Neural cell (in vitro differentiated cells): Measurements from ENCODE around the gene HMCES. TPM values are rescaled to one million over a fixed set of nuclear protein-coding genes. Genes with fewer than 3 reads are reported as not detected.

Experiments
- H2AFZ ChIP-seq: fragments of 200-600, 300-800 bp; sonication (generic), shearing (Covaris generic); 2 replicates; pipeline ENCODE4 v1.6.0; 2014; ENCODE audit warnings: low read depth, mild to moderate bottlenecking, antibody characterized with exemption, low read length, moderate library complexity
- H3F3A ChIP-seq: fragments of 200-600 bp; shearing (Covaris generic); 2 replicates; pipeline ENCODE4 v1.6.1; 2016; ENCODE audit warnings: mild to moderate bottlenecking, moderate library complexity, mixed read lengths, antibody characterized with exemption, low read length; ENCODE audit not compliant: insufficient read depth, poor library complexity, severe bottlenecking
- H3K27ac ChIP-seq: fragments of 200-600, 300-800 bp; sonication (generic), shearing (Covaris generic); 2 replicates; pipeline ENCODE4 v1.5.1; 2014; ENCODE audit warnings: mild to moderate bottlenecking, low read length, moderate library complexity
- H3K27me3 ChIP-seq: fragments of 300-800, 200-600 bp; sonication (generic), shearing (Covaris generic); 2 replicates; pipeline ENCODE4 v1.6.0; 2014; ENCODE audit warnings: mild to moderate bottlenecking, low read depth, low read length, moderate library complexity; ENCODE audit not compliant: insufficient read depth
- H3K36me3 ChIP-seq: fragments of 300-800, 200-600 bp; sonication (generic), shearing (Covaris generic); 2 replicates; pipeline ENCODE4 v1.5.1; 2014; ENCODE audit warnings: mild to moderate bottlenecking, antibody characterized with exemption, low read length, moderate library complexity; ENCODE audit not compliant: insufficient read depth
- H3K4me2 ChIP-seq: fragments of 300-800, 200-600 bp; sonication (generic), shearing (Covaris generic); 2 replicates; pipeline ENCODE4 v1.6.0; 2014; ENCODE audit warnings: mild to moderate bottlenecking, low read length
- H3K4me3 ChIP-seq: fragments of 300-800, 200-600 bp; sonication (generic), shearing (Covaris generic); 2 replicates; pipeline ENCODE4 v1.5.1; 2014; ENCODE audit warnings: mild to moderate bottlenecking, low read length, moderate library complexity
- H3K79me2 ChIP-seq: fragments of 200-600 bp; shearing (Covaris generic); replicated peaks from 2 replicates; pipeline ENCODE4 v1.6.0; 2014; ENCODE audit warnings: mild to moderate bottlenecking, low read length, moderate library complexity; ENCODE audit not compliant: insufficient read depth
- H3K9ac ChIP-seq: fragments of 300-800, 200-600 bp; sonication (generic), shearing (Covaris generic); 2 replicates; pipeline ENCODE4 v1.6.1; 2016; ENCODE audit warnings: mild to moderate bottlenecking, low read length, mixed read lengths
- H3K9me2 ChIP-seq: fragments of 200-600 bp; shearing (Covaris generic); 2 replicates; pipeline ENCODE4 v1.6.1; 2016; ENCODE audit warnings: mild to moderate bottlenecking, low read length, mixed read lengths; ENCODE audit not compliant: insufficient read depth
- H3K9me3 ChIP-seq: fragments of 200-600, 300-800 bp; sonication (generic), shearing (Covaris generic); 2 replicates; pipeline ENCODE4 v1.6.1; 2016; ENCODE audit warnings: mild to moderate bottlenecking, mixed run types, low read length, moderate library complexity, mixed read lengths
- H4K20me1 ChIP-seq: fragments of 200-600 bp; shearing (Covaris generic); 2 replicates; pipeline ENCODE4 v1.6.1; 2016; ENCODE audit warnings: mild to moderate bottlenecking, mixed run types; ENCODE audit not compliant: insufficient read depth
- EP300 ChIP-seq: fragments of 450-650 bp; conservative IDR thresholded peaks from 2 replicates; pipeline ENCODE4 v1.6.1; 2014; ENCODE audit warnings: antibody characterized with exemption, mild to moderate bottlenecking, moderate library complexity; ENCODE audit not compliant: poor library complexity, severe bottlenecking
- EZH2 ChIP-seq: fragments of 200-600, 300-800 bp; shearing (Covaris generic), sonication (generic); IDR thresholded peaks from 2 replicates; pipeline ENCODE4 v1.6.1; 2014; ENCODE audit warnings: antibody characterized with exemption, low read length, borderline replicate concordance, mild to moderate bottlenecking; ENCODE audit not compliant: insufficient read depth, poor library complexity, severe bottlenecking
- MXI1 ChIP-seq: fragments of 450-650 bp; conservative IDR thresholded peaks from 2 replicates; pipeline ENCODE4 v1.6.1; 2014; ENCODE audit warnings: antibody characterized with exemption, mild to moderate bottlenecking; ENCODE audit not compliant: poor library complexity, severe bottlenecking
- POLR2AphosphoS5 ChIP-seq: IDR thresholded peaks from 2 replicates; pipeline ENCODE4 v1.6.1; 2012
- RAD21 ChIP-seq: fragments of 450-650 bp; conservative IDR thresholded peaks from 2 replicates; pipeline ENCODE4 v1.6.1; 2014; ENCODE audit warnings: antibody characterized with exemption, mild to moderate bottlenecking, moderate library complexity
- REST ChIP-seq: IDR thresholded peaks from 2 replicates; pipeline ENCODE4 v1.6.1; 2012; ENCODE audit warnings: borderline replicate concordance
- SMC3 ChIP-seq: fragments of 450-650 bp; conservative IDR thresholded peaks from 2 replicates; pipeline ENCODE4 v1.6.1; 2014; ENCODE audit warnings: antibody characterized with exemption, mild to moderate bottlenecking, moderate library complexity; ENCODE audit not compliant: poor library complexity
- TAF1 ChIP-seq: IDR thresholded peaks from 2 replicates; pipeline ENCODE4 v1.6.1; 2012; ENCODE audit warnings: low read depth
- polyA plus RNA-seq: library from polyadenylated mRNA; depleted of rRNA; stranded (reverse); fragments of >200 nt; gene quantifications from 2 replicates; pipeline ENCODE4 v1.2.3, GENCODE V29; 2014

The HMCES gene
- polyA plus RNA-seq, 1 donor from 2014 or later = 23.0 TPM

- H3K27ac ChIP-seq = no peak overlapping the region
- H3K4me3 ChIP-seq = no peak overlapping the region
- TF ChIP-seq POLR2AphosphoS5 = no peak
- TF ChIP-seq SMC3 = no peak
- TF ChIP-seq MXI1 = no peak
- no peak overlapping the region for H3K4me2 ChIP-seq
- no peaks in the 10 kb centered on the region for H3K27me3 ChIP-seq
- H4K20me1 ChIP-seq = no peaks in the 10 kb centered on the region
- peaks cover 16% of the 10 kb centered on the region for H3K79me2 ChIP-seq
- no peaks in the 10 kb centered on the region for H3K36me3 ChIP-seq
- H3K9me3 ChIP-seq = no peaks in the 10 kb centered on the region
- H3K9me2 ChIP-seq = no peaks in the 10 kb centered on the region
- H2AFZ ChIP-seq = no peak overlapping the region
- peaks cover 4% of the 10 kb centered on the region for H3F3A ChIP-seq
- H3K9ac ChIP-seq = no peak overlapping the region
Observed at GRCh38 chr3:129310111-129311011, 31.7 kb downstream of the HMCES start.

- H3K79me2 ChIP-seq = peaks cover 16% of the 10 kb centered on the region
- H2AFZ ChIP-seq = no peak overlapping the region
- H3K27me3 ChIP-seq = no peaks in the 10 kb centered on the region
- no peak overlapping the region for H3K9ac ChIP-seq
- H3K9me3 ChIP-seq = no peaks in the 10 kb centered on the region
- no peaks in the 10 kb centered on the region for H3K36me3 ChIP-seq
- H4K20me1 ChIP-seq = no peaks in the 10 kb centered on the region
- no peak overlapping the region for H3K4me3 ChIP-seq
- peaks cover 4% of the 10 kb centered on the region for H3F3A ChIP-seq
- no peak overlapping the region for H3K4me2 ChIP-seq
- TF ChIP-seq REST = no peak
- no peak overlapping the region for H3K27ac ChIP-seq
- no peaks in the 10 kb centered on the region for H3K9me2 ChIP-seq
Observed at GRCh38 chr3:129311054-129311902, 32.6 kb downstream of the HMCES start.

- H3K9ac ChIP-seq = no peak overlapping the region
- no peaks in the 10 kb centered on the region for H3K9me3 ChIP-seq
- peaks cover 4% of the 10 kb centered on the region for H3F3A ChIP-seq
- H4K20me1 ChIP-seq = no peaks in the 10 kb centered on the region
- H3K27ac ChIP-seq = no peak overlapping the region
- H3K79me2 ChIP-seq = peaks cover 24% of the 10 kb centered on the region
- H3K36me3 ChIP-seq = no peaks in the 10 kb centered on the region
- no peaks in the 10 kb centered on the region for H3K9me2 ChIP-seq
- H3K4me3 ChIP-seq = no peak overlapping the region
- no peaks in the 10 kb centered on the region for H3K27me3 ChIP-seq
- TF ChIP-seq RAD21 = no peak
- no peak for TF ChIP-seq SMC3
- no peak for TF ChIP-seq EZH2
- no peak for TF ChIP-seq REST
- no peak for TF ChIP-seq TAF1
- TF ChIP-seq EP300 = no peak
- H2AFZ ChIP-seq = no peak overlapping the region
- H3K4me2 ChIP-seq = no peak overlapping the region
Observed at GRCh38 chr3:129312021-129312639, 33.5 kb downstream of the HMCES start.
